Smooth muscle cell (in vitro differentiated cells): ENCODE results near the gene TMEM170B. TPM values are rescaled to one million over a fixed set of nuclear protein-coding genes. Genes with fewer than 3 reads are reported as not detected.

Source experiments
- DNase-seq: peaks from one replicate; lab custom pipeline; 2025; ENCODE audit not compliant: unreplicated experiment; lab: John Stamatoyannopoulos, UW
- H2AFZ ChIP-seq: fragments of 200-600 bp; sonication (generic); 2 replicates; pipeline ENCODE4 v1.6.0; 2016; ENCODE audit warnings: antibody characterized with exemption, low read depth, mild to moderate bottlenecking
- H3F3A ChIP-seq: fragments of 200-600 bp; sonication (generic); 2 replicates; pipeline ENCODE4 v1.6.0; 2017; ENCODE audit warnings: antibody characterized with exemption, low read depth
- H3K27ac ChIP-seq: fragments of 200-600 bp; sonication (generic); 2 replicates; pipeline ENCODE4 v1.5.1; 2016; ENCODE audit warnings: low read depth, mild to moderate bottlenecking
- H3K27me3 ChIP-seq: fragments of 200-600 bp; sonication (generic); 2 replicates; pipeline ENCODE4 v1.6.1; 2016; ENCODE audit warnings: low read depth, mild to moderate bottlenecking
- H3K36me3 ChIP-seq: fragments of 200-600 bp; sonication (generic); 2 replicates; pipeline ENCODE4 v1.5.1; 2016; ENCODE audit warnings: low read depth
- H3K4me1 ChIP-seq: fragments of 200-600 bp; sonication (generic); 2 replicates; pipeline ENCODE4 v1.5.1; 2016; ENCODE audit warnings: low read depth
- H3K4me2 ChIP-seq: fragments of 200-600 bp; sonication (generic); 2 replicates; pipeline ENCODE4 v1.6.0; 2016; ENCODE audit warnings: mild to moderate bottlenecking
- H3K4me3 ChIP-seq: fragments of 200-600 bp; sonication (generic); 2 replicates; pipeline ENCODE4 v1.5.1; 2016; ENCODE audit warnings: mild to moderate bottlenecking
- H3K79me2 ChIP-seq: fragments of 200-600 bp; sonication (generic); 2 replicates; pipeline ENCODE4 v1.6.0; 2016; ENCODE audit warnings: low read depth, mild to moderate bottlenecking
- H3K9ac ChIP-seq: fragments of 200-600 bp; sonication (generic); 2 replicates; pipeline ENCODE4 v1.6.0; 2016; ENCODE audit warnings: low read depth
- H3K9me3 ChIP-seq: fragments of 200-600 bp; sonication (generic); replicated peaks from 2 replicates; pipeline ENCODE4 v1.5.1; 2016; ENCODE audit warnings: low read depth
- H4K20me1 ChIP-seq: fragments of 200-600 bp; sonication (generic); 2 replicates; pipeline ENCODE4 v1.6.0; 2016; ENCODE audit warnings: low read depth
- WGBS: methylation state at CpG from one replicate; pipeline ENCODE4 v1.1.7; 2016; ENCODE audit warnings: low lambda C conversion rate; 5-methylcytosine and 5-hydroxymethylcytosine counted together
- polyA plus RNA-seq: library from polyadenylated mRNA; unstranded; fragments of >200 nt; fragmentation: Nextera tagmentation; extraction: Ambion mirVana; gene quantifications from 2 replicates; pipeline ENCODE4 v1.2.1, GENCODE V29; 2016
- small RNA-seq: library from RNA; depleted of rRNA; stranded (forward); fragments of <200 nt; gene quantifications from one replicate; pipeline ENCODE3, GENCODE V24; 2014
- total RNA-seq: library from RNA; depleted of rRNA; stranded (reverse); fragments of >200 nt; gene quantifications from 2 replicates; pipeline ENCODE4 v1.2.3, GENCODE V29; 2014
- TF ChIP-seq, protein P1 (sequence below): fragments of 200-600 bp; sonication (generic); IDR thresholded peaks from 2 replicates; pipeline ENCODE4 v1.5.1; 2017; ENCODE audit warnings: borderline replicate concordance, mild to moderate bottlenecking, antibody characterized with exemption; ENCODE audit not compliant: insufficient read depth, poor library complexity, severe bottlenecking

TMEM170B gene
- total and polyA plus RNA-seq, 2 experiments from 2014 or later = 0.50 to 0.81 TPM

DNA sequence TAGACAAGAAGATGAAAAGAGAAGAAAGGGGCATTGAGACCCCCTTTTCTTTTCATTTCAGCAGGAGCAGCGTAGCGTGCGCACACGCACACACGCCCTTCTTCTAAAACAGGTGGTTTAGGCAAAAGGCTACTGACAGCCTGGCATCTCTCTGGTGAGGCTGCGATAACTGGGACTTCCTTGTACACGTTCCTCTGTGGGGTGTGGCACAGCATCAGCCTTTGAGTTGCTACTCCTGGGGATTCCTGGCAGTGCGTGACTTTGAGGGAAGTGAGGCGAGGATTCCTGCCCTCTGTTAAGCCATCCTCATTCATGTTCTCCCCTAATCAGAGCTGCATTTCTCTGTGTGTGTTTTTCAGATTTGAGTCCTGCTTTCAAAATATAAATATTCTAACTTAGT is 94.7 kb downstream of the TMEM170B start:
- Histone ChIP-seq H3K4me1 (no peaks in the 10 kb centered on the region), H3K9me3 (no peaks in the 10 kb centered on the region), H2AFZ (no peak overlapping the region), H3K79me2 (no peaks in the 10 kb centered on the region), H4K20me1 (no peaks in the 10 kb centered on the region), H3K9ac (no peak overlapping the region), H3F3A (no peaks in the 10 kb centered on the region), H3K4me3 (no peak overlapping the region), H3K36me3 (no peaks in the 10 kb centered on the region), H3K27ac (no peak overlapping the region), H3K27me3 (no peaks in the 10 kb centered on the region), H3K4me2 (no peak overlapping the region)
- DNase-seq = no peak
- TF ChIP-seq, protein P1, sequence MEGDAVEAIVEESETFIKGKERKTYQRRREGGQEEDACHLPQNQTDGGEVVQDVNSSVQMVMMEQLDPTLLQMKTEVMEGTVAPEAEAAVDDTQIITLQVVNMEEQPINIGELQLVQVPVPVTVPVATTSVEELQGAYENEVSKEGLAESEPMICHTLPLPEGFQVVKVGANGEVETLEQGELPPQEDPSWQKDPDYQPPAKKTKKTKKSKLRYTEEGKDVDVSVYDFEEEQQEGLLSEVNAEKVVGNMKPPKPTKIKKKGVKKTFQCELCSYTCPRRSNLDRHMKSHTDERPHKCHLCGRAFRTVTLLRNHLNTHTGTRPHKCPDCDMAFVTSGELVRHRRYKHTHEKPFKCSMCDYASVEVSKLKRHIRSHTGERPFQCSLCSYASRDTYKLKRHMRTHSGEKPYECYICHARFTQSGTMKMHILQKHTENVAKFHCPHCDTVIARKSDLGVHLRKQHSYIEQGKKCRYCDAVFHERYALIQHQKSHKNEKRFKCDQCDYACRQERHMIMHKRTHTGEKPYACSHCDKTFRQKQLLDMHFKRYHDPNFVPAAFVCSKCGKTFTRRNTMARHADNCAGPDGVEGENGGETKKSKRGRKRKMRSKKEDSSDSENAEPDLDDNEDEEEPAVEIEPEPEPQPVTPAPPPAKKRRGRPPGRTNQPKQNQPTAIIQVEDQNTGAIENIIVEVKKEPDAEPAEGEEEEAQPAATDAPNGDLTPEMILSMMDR = no peak
- WGBS = 76% methylated on average over 9 of the region's 9 CpGs

DNA sequence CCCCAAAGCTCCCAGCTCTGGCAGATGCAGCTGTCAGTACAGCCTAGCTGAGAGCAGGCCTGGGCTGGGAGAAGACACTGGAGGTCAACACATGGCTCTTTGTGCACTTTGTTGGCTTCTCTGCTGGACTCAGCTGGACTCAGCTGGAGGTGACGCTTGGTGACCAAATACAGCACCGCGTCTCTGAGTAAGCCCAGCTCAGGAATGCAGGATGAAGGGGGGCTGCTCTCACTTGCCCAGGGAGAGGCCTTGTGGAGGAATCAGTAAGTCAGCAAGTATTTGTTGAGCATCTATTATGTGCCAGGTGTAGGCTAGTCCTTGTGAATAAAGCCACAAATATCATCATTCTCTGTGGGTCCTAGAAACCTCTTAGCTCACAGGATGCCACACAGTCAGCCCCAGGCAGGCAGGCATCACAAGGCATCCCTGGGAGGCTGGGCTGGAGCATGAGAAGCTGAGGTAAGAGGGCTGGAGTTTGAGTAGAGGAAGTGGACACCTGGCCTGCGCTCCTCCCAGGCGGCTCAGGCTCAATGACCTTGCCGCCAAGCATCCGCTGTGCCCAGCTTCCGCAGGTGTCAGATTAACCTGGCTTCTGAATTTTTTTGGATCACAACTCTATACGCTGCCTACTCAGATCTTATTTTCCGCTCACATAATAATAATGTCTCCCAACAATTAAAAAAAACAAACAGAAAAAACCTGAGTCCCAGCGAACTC is 95.4 kb downstream of the TMEM170B start:
- no peak overlapping the region for H2AFZ ChIP-seq
- TF ChIP-seq, protein P1 = no peak

More for the DNA sequence above, 95.4 kb downstream of the TMEM170B start:
- Histone ChIP-seq H3K9me3 (no peaks in the 10 kb centered on the region), H3K79me2 (no peaks in the 10 kb centered on the region), H3F3A (no peaks in the 10 kb centered on the region), H3K27ac (no peak overlapping the region), H4K20me1 (no peaks in the 10 kb centered on the region), H3K4me3 (no peak overlapping the region), H3K4me2 (no peak overlapping the region), H3K4me1 (no peaks in the 10 kb centered on the region), H3K36me3 (no peaks in the 10 kb centered on the region), H3K9ac (no peak overlapping the region), H3K27me3 (no peaks in the 10 kb centered on the region)
- DNase-seq = no peak
- 96% methylated on average over 8 of the region's 11 CpGs for WGBS

Small RNAs within 50 kb of the gene (small RNA-seq; reads per million reads assigned to genes)
- not detected for gene RNU1-64P

Other genes with a start within 250 kb of the TMEM170B start
- gene ADTRP, start 241.1 kb downstream of the TMEM170B start, total RNA-seq = 0.54 and 0.67 TPM in 2 replicates
- gene ADTRP, start 241.1 kb downstream of the TMEM170B start, polyA plus RNA-seq = 0.64 and 1.1 TPM in 2 replicates